Measurements from ENCODE around the gene SORBS1.

Gene SORBS1

DNA sequence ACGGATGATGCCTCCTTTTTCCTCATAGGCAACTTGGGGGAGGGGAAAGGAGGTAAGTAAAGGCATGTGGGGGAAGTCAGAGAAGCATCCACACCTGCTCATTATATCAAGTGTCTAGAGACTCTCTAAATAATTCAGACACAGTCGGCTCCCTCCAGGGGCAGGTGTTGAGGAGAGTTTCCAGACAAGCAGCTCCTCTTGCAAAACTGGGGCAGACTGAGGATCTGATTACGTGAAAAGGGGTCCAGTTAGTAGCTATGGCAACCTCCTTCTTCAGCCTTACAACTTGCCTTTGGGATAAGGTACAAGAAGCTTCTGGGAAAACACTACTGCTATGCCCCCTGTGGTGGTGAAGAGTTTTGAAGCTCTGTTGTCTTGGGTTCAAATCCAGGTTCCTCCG, 39.0 kb upstream of the SORBS1 start:
- no peak overlapping the region for H3K27ac ChIP-seq
- TF ChIP-seq, protein P1, sequence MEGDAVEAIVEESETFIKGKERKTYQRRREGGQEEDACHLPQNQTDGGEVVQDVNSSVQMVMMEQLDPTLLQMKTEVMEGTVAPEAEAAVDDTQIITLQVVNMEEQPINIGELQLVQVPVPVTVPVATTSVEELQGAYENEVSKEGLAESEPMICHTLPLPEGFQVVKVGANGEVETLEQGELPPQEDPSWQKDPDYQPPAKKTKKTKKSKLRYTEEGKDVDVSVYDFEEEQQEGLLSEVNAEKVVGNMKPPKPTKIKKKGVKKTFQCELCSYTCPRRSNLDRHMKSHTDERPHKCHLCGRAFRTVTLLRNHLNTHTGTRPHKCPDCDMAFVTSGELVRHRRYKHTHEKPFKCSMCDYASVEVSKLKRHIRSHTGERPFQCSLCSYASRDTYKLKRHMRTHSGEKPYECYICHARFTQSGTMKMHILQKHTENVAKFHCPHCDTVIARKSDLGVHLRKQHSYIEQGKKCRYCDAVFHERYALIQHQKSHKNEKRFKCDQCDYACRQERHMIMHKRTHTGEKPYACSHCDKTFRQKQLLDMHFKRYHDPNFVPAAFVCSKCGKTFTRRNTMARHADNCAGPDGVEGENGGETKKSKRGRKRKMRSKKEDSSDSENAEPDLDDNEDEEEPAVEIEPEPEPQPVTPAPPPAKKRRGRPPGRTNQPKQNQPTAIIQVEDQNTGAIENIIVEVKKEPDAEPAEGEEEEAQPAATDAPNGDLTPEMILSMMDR (conservative IDR thresholded peaks at IDR 0.05): no peak

DNA sequence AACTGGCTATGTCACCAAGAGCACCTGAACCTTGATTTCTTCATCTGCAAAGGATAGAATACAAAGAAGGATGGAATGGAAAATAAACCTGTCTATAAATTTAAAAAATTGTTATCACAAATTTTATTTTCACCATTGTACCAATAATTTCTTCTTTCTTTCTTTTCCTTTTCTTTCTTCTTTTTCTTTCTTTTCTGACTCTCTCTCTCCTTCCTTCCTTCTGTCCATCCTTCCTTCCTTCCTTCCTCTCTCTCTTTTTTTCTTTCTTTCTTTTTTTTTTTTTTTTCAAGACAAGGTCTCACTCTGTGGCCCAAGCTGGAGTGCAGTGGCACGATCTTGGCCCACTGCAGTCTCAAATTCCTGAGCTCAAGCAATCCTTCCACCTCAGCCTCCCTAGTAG, 36.6 kb upstream of the SORBS1 start:
- TF ChIP-seq, protein P1 (conservative IDR thresholded peaks at IDR 0.05): no peak
- no peak overlapping the region for H3K27ac ChIP-seq

GRCh38 chr10:95588025-95588424, 26.9 kb upstream of the SORBS1 start:
- TF ChIP-seq, protein P1 (conservative IDR thresholded peaks at IDR 0.05): no peak
- no peak overlapping the region for H3K27ac ChIP-seq

- TF ChIP-seq, protein P1 (conservative IDR thresholded peaks at IDR 0.05): no peak
- H3K27ac ChIP-seq: no peak overlapping the region
Observed at GRCh38 chr10:95579835-95580535, 18.8 kb upstream of the SORBS1 start.

DNA sequence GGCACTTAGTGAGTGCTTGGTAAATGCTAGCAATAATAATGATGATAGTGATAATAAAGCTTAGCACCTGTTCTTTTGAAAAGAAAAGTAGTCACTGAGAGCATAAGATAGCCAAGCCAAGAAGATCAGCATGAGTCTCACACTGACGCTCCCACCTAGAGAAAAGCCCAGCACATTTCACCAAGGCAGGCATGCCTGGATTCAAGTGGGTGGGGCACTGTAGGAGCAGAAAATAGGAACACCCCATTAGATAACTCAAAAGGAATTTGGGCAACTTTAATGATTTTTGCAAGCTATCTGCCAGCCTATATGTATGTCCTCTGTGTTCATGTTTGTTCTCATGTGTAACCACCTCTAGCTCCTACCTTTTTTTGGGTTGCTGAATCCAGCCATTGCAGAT, 18.1 kb upstream of the SORBS1 start:
- TF ChIP-seq, protein P1 (conservative IDR thresholded peaks at IDR 0.05): no peak

GRCh38 chr10:95578619-95579018, 17.4 kb upstream of the SORBS1 start:
- TF ChIP-seq, protein P1 (conservative IDR thresholded peaks at IDR 0.05): no peak

More for the DNA sequence above, 18.1 kb upstream of the SORBS1 start:
- no peak overlapping the region for H3K27ac ChIP-seq

DNA sequence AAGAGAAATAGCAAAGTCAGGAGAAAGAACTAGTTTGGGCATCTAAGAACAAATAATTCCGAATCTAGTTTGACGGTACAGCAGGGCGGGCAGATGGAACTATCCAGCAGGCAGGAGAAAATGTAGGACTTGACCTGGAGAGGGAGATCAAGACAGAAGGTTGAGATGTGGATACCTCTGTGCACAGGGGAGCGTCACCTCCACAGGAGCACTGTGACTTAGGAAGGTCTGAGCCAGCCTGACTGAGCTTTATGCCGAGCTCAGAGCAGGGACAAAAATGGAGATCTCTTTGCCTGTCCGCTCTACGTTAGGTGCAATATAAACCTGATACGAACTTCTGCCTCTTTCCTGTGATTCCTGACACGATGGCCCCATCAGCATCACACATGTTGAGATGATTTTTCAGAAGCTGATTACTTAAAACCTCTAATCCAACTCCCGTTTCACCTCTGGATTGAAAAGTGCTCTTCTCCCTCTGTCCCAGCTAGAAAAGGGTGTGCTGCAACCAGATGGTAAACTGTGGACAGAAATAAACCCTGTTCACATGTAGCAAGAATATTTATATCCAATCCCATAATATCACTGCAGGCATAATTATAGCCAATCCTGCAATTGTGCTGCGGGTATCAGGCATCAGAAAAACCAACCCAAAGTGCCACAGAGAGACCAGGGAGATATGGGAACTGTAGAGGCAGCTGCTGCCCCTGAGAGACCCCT, 13.6 kb upstream of the SORBS1 start:
- TF ChIP-seq, protein P1 (conservative IDR thresholded peaks at IDR 0.05): no peak

More at GRCh38 chr10:95578619-95579018, 17.4 kb upstream of the SORBS1 start:
- no peak overlapping the region for H3K27ac ChIP-seq

More for the DNA sequence above, 13.6 kb upstream of the SORBS1 start:
- no peak overlapping the region for H3K27ac ChIP-seq
